IMR-90 (cell line): ENCODE measurements around the gene DBN1. TPM values are rescaled to one million over a fixed set of nuclear protein-coding genes. Genes with fewer than 3 reads are reported as not detected.

ENCODE experiments used
- MAZ ChIP-seq: IDR thresholded peaks from 2 replicates; pipeline ENCODE4 v1.6.1; 2012; ENCODE audit warnings: low read depth, mild to moderate bottlenecking, low read length, improper control_type of control experiment, moderate library complexity, borderline replicate concordance
- MXI1 ChIP-seq: IDR thresholded peaks from 2 replicates; pipeline ENCODE4 v1.6.1; 2012; ENCODE audit warnings: low read depth, mild to moderate bottlenecking, low read length, moderate library complexity, borderline replicate concordance
- POLR2A ChIP-seq: IDR thresholded peaks from 2 replicates; pipeline ENCODE4 v1.6.1; 2012; ENCODE audit warnings: mild to moderate bottlenecking, low read depth, low read length
- USF2 ChIP-seq: fragments of 150-350 bp; IDR thresholded peaks from 2 replicates; pipeline ENCODE4 v1.6.1; 2017; ENCODE audit warnings: mild to moderate bottlenecking, antibody characterized with exemption, low read length, low read depth
- polyA plus RNA-seq, 3 experiments: library from polyadenylated mRNA; depleted of rRNA; stranded (reverse); fragments of >200 nt; gene quantifications; 2 replicates each; pipeline ENCODE4 v1.2.3, GENCODE V29; 2012; ENCODE audit warnings: low replicate concordance in 1 of 3
- total RNA-seq: library from RNA; depleted of rRNA; stranded (reverse); fragments of >200 nt; gene quantifications from 2 replicates; pipeline ENCODE4 v1.2.3, GENCODE V29; 2012

DBN1 gene
- total and polyA plus RNA-seq, 2 of the 4 experiments (the other 2 are of a cell fraction) = 122 to 187 TPM

GRCh38 chr5:177456976-177457851 is 16.2 kb downstream of the DBN1 start (continued):
- TF ChIP-seq USF2 (0 out of 2 replicates have a peak, but pooled peaks have one; percentile 29), MAZ (peak; percentile 35; the same call in 1 of the 2 replicates), MXI1 (no peak; the same call in 1 of the 2 replicates), POLR2A (no peak)
